ENCODE measurements around the gene NCDN. TPM values are rescaled to one million over a fixed set of nuclear protein-coding genes. Genes with fewer than 3 reads are reported as not detected.

The NCDN gene
- total RNA-seq, 2 experiments from 2014 or later = 17.3 to 17.5 TPM

DNA sequence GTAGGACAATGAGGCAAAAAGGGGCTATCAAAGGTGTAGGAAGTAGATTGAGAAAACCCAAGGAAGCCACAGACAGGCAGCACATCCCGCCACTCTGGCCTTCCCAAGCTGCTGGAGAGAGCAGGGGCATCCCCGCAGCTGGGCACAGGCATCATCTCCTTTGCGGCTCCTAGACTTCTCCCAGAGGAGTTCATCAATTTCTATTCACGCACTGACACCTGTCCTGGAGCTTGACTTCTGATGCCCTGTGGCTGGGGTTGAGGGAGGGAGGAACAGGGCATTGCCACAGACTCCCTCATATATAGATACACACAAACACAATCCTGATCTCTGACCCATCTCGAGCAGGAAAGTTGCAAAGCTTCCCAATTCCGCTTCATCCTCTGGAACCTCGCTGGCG, 13.7 kb downstream of the NCDN start:
- ChIA-PET POLR2A (interaction anchor here (1.1 to 1.3 kb wide), 2 partner anchors 12 to 199 kb away, joined by 3 to 6 read pairs; partner anchors contain the start of gene CLSPN), CTCF (interaction anchor here (0.9 to 3.1 kb wide), 6 partner anchors 34 to 198 kb away, joined by 3 to 22 read pairs (median 6); partner anchors contain the start of gene CLSPN)
- Mint-ChIP-seq H3K4me1 (ENCODE audit: low read depth) (peaks cover 2% of the 10 kb centered on the region), H3K27ac (no peak overlapping the region), H3K4me3 (no peak overlapping the region), H3K36me3 (ENCODE audit: low read depth) (peaks cover 6% of the 10 kb centered on the region), H3K27me3 (peaks cover 8% of the 10 kb centered on the region), H3K9me3 (no peaks in the 10 kb centered on the region)
- intact Hi-C loops (cut with micrococcal nuclease) = loop anchor here (5.0 kb wide), 1 partner anchor 146 kb away; the partner anchor contains the start of gene C1orf216
- no peak for DNase-seq
- ATAC-seq = no peak
- TF ChIP-seq, protein P1, sequence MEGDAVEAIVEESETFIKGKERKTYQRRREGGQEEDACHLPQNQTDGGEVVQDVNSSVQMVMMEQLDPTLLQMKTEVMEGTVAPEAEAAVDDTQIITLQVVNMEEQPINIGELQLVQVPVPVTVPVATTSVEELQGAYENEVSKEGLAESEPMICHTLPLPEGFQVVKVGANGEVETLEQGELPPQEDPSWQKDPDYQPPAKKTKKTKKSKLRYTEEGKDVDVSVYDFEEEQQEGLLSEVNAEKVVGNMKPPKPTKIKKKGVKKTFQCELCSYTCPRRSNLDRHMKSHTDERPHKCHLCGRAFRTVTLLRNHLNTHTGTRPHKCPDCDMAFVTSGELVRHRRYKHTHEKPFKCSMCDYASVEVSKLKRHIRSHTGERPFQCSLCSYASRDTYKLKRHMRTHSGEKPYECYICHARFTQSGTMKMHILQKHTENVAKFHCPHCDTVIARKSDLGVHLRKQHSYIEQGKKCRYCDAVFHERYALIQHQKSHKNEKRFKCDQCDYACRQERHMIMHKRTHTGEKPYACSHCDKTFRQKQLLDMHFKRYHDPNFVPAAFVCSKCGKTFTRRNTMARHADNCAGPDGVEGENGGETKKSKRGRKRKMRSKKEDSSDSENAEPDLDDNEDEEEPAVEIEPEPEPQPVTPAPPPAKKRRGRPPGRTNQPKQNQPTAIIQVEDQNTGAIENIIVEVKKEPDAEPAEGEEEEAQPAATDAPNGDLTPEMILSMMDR (IDR thresholded peaks at IDR 0.05) = no peak

- H3K27me3 Mint-ChIP-seq = peaks cover 10% of the 10 kb centered on the region
- no peak overlapping the region for H3K4me3 Mint-ChIP-seq
- no peak overlapping the region for H3K27ac Mint-ChIP-seq
- CTCF ChIA-PET = interaction anchor here (1.1 to 3.1 kb wide), 6 partner anchors 8 to 204 kb away, joined by 3 to 22 read pairs (median 10); no protein-coding TSS in a partner anchor
- ATAC-seq (no peak), DNase-seq (no peak)
- H3K36me3 Mint-ChIP-seq (ENCODE audit: low read depth) = no peaks in the 10 kb centered on the region
- TF ChIP-seq, protein P1 (IDR thresholded peaks at IDR 0.05) = no peak
- intact Hi-C loops (cut with micrococcal nuclease) = loop anchor here (5.0 kb wide), 1 partner anchor 145 kb away; the partner anchor contains the start of gene C1orf216
- peaks cover 7% of the 10 kb centered on the region for H3K4me1 Mint-ChIP-seq (ENCODE audit: low read depth)
- POLR2A ChIA-PET = interaction anchor here (1.3 to 2.0 kb wide), 2 partner anchors 143 to 198 kb away, joined by 5 to 6 read pairs; partner anchors contain the start of gene CLSPN
- no peaks in the 10 kb centered on the region for H3K9me3 Mint-ChIP-seq
These were observed 14.7 kb downstream of the NCDN start for GRCh38 chr1:35572296-35572695.

- CTCF ChIA-PET = interaction anchor here (1.1 to 3.1 kb wide), 7 partner anchors 9 to 202 kb away, joined by 3 to 22 read pairs (median 10); partner anchors contain the start of gene CLSPN
- Mint-ChIP-seq H3K27me3 (peaks cover 10% of the 10 kb centered on the region), H3K27ac (no peak within 1 kb of the TSS), H3K9me3 (no peaks in the 10 kb centered on the region), H3K36me3 (ENCODE audit: low read depth) (no peaks in the 10 kb centered on the region), H3K4me3 (no peak within 1 kb of the TSS), H3K4me1 (ENCODE audit: low read depth) (peaks cover 18% of the 10 kb centered on the region)
- TF ChIP-seq, protein P1 (IDR thresholded peaks at IDR 0.05) = no peak
- intact Hi-C loops (cut with micrococcal nuclease) = loop anchor here (5.0 kb wide), 1 partner anchor 144 kb away; the partner anchor contains the start of gene C1orf216
- POLR2A ChIA-PET = interaction anchor here (0.8 to 2.0 kb wide), 2 partner anchors 142 to 155 kb away, joined by 3 to 5 read pairs; no protein-coding TSS in a partner anchor
- DNase-seq (peak; percentile 31), ATAC-seq (no peak)
These were observed 15.9 kb downstream of the NCDN start, which contains the start of gene TFAP2E for GRCh38 chr1:35573198-35574124. TSS of gene TFAP2E (plus strand) at chr1:35573314. CDS start at chr1:35573578, 264 bp downstream.

DNA sequence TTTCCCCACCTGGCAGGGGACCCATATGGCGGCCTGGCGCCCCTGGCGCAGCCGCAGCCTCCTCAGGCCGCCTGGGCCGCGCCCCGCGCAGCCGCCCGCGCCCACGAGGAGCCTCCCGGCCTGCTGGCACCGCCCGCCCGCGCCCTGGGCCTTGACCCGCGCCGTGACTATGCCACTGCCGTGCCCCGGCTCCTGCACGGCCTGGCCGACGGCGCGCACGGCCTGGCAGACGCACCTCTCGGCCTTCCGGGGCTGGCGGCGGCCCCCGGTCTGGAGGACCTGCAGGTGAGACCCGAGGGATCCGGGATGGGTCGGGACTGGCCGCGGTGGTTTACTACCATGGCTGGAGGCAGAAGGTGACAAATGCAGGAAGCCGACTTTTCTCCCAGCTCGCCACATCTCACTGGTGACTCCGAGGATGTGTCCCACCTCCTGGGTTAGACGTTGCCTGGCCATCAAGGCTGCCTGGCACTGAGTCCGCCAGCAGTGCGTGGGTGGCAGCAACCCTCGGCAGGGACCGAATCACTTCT, 16.6 kb downstream of the NCDN start:
- H3K36me3 Mint-ChIP-seq (ENCODE audit: low read depth) = no peaks in the 10 kb centered on the region
- no peak overlapping the region for H3K27ac Mint-ChIP-seq
- H3K9me3 Mint-ChIP-seq = no peaks in the 10 kb centered on the region
- no peak for ATAC-seq
- intact Hi-C loops (cut with micrococcal nuclease) = loop anchor here (5.0 kb wide), 1 partner anchor 143 kb away; the partner anchor contains the start of gene C1orf216
- peaks cover 20% of the 10 kb centered on the region for H3K4me1 Mint-ChIP-seq (ENCODE audit: low read depth)
- TF ChIP-seq, protein P1 (IDR thresholded peaks at IDR 0.05) = no peak
- ChIA-PET CTCF (interaction anchor here (2.1 to 3.1 kb wide), 3 partner anchors 10 to 152 kb away, joined by 10 to 22 read pairs (median 14); no protein-coding TSS in a partner anchor), POLR2A (interaction anchor here (0.8 kb wide), 1 partner anchor 154 kb away, joined by 3 read pairs; no protein-coding TSS in a partner anchor)
- DNase-seq = no peak
- peaks cover 10% of the 10 kb centered on the region for H3K27me3 Mint-ChIP-seq
- no peak overlapping the region for H3K4me3 Mint-ChIP-seq
